Measurements from ENCODE around the gene EXOC4. TPM values are rescaled to one million over a fixed set of nuclear protein-coding genes. Genes with fewer than 3 reads are reported as not detected.

The EXOC4 gene
- total and polyA plus RNA-seq, 2 of the 13 experiments (the other 11 are each of a cell fraction or from before 2014, with no cell fraction given) = 22.5 to 39.0 TPM

DNA sequence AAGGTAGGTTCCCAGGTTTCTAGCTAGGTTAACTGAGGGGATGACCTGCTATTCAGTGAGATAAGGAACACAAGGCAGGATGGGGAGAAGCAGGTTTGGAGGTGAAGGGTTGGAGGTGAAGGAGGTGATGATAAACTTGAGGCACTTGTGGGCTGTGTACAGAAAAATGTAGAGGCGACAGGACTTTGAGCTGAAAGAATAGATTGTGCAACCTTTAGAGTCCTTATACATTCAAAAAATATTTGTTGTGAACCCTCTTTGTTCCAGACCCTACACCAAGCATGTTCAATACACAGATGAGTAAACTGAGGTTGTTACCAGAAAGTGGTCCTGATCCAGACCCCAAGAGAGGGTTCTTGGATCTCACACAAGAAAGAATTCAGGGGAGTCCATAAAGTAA, 828.8 kb downstream of the EXOC4 start:
- Histone ChIP-seq H3K9ac (ENCODE audit: insufficient read depth, low read depth, low read length) (no peak overlapping the region), H3K9me3 (ENCODE audit: low read length) (no peaks in the 10 kb centered on the region; the same call in 1 of the 2 replicates), H3K4me2 (ENCODE audit: low read depth, low read length) (no peak overlapping the region), H3K36me3 (replicated peaks in 1 of 2; ENCODE audit: control insufficient read depth in 1 of 2, insufficient read depth in 2 of 2, low read length in 2 of 2) (no peaks in the 10 kb centered on the region), H3K79me2 (ENCODE audit: insufficient read depth, low read length) (no peaks in the 10 kb centered on the region), H3K27me3 (ENCODE audit: control insufficient read depth in 1 of 2, insufficient read depth in 2 of 2, low read length in 2 of 2) (no peaks in the 10 kb centered on the region), H3K4me1 (ENCODE audit: insufficient read depth, low read length) (peaks cover 16% of the 10 kb centered on the region; the same call in 1 of the 2 replicates), H3K27ac (ENCODE audit: extremely low read length, insufficient read depth, low read length) (no peak overlapping the region), H2AFZ (ENCODE audit: low read length) (no peak overlapping the region), H3K4me3 (replicated peaks in 1 of 3; ENCODE audit: insufficient read depth in 1 of 3, low read depth in 2 of 3, low read length in 3 of 3) (no peak overlapping the region), H4K20me1 (ENCODE audit: insufficient read depth, low read length) (no peaks in the 10 kb centered on the region)
- POLR2A ChIA-PET = no interaction called here
- TF ChIP-seq FOXK2 (IDR thresholded peaks at IDR 0.05) = no peak
- TF ChIP-seq, protein P1, sequence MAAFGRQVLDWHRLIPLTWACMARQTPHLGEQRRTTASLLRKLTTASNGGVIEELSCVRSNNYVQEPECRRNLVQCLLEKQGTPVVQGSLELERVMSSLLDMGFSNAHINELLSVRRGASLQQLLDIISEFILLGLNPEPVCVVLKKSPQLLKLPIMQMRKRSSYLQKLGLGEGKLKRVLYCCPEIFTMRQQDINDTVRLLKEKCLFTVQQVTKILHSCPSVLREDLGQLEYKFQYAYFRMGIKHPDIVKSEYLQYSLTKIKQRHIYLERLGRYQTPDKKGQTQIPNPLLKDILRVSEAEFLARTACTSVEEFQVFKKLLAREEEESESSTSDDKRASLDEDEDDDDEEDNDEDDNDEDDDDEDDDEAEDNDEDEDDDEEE (CRISPR knock-in tag; IDR thresholded peaks at IDR 0.05) = no peak
- TF ChIP-seq SATB2 (CRISPR knock-in tag; IDR thresholded peaks at IDR 0.05) = no peak
- TF ChIP-seq CEBPB (IDR thresholded peaks at IDR 0.05; ENCODE audit: borderline replicate concordance, low read depth, low read length) = peak; percentile 56; the same call in 1 of the 2 replicates
- TF ChIP-seq LCORL (IDR thresholded peaks at IDR 0.05) = no peak
- no peak for TF ChIP-seq LCORL (CRISPR knock-in tag; IDR thresholded peaks at IDR 0.05)
- TF ChIP-seq ZNF850 (CRISPR knock-in tag; conservative IDR thresholded peaks at IDR 0.05) = no peak
- TF ChIP-seq, protein P2, sequence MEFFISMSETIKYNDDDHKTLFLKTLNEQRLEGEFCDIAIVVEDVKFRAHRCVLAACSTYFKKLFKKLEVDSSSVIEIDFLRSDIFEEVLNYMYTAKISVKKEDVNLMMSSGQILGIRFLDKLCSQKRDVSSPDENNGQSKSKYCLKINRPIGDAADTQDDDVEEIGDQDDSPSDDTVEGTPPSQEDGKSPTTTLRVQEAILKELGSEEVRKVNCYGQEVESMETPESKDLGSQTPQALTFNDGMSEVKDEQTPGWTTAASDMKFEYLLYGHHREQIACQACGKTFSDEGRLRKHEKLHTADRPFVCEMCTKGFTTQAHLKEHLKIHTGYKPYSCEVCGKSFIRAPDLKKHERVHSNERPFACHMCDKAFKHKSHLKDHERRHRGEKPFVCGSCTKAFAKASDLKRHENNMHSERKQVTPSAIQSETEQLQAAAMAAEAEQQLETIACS (CRISPR knock-in tag; IDR thresholded peaks at IDR 0.05) = no peak
- BruUV-seq (replicated peaks) = no TSS peak
- FAIRE-seq = no peak
- in situ Hi-C loops (cut with HindIII; ENCODE audit: extremely low pct_ligation_motif_present, low pct_unique_long_range_greater_than_20kb) = no loop called here
- intact Hi-C loops (cut with micrococcal nuclease; ENCODE audit: unreplicated experiment) = no loop called here
- no peak for DNase-seq (ENCODE audit: low spot score)
- WGBS (ENCODE audit: low lambda C conversion rate) = 93% methylated on average over 1 of the region's 1 CpG
- no peak for ATAC-seq
- CTCF ChIA-PET (ENCODE audit: low intra/inter-chr PET ratio, low total read pairs) = no interaction called here

Measured in HepG2 (cell line).